GM13976 (cell line): ENCODE data around the gene SPHKAP.
"Not testable (repeated sequence)": the region's sequence is repeated elsewhere in the genome, so short reads cannot be mapped to it uniquely, and the experiment has no call there.

Source experiments
- DNase-seq: peaks from one replicate; pipeline ENCODE4 v3.0.0; 2012; ENCODE audit warnings: low spot score
- in situ Hi-C: fragments of 300-500 bp; cut with MboI; formaldehyde crosslinking; loops from one replicate; pipeline ENCODE4 v1.12.0; 2022; ENCODE audit warnings: low sequenced_read_pairs, mixed read lengths, inconsistent platforms; ENCODE audit not compliant: unreplicated experiment
- TF ChIP-seq, protein P1 (sequence below): IDR thresholded peaks from 2 replicates; pipeline ENCODE4 v1.5.1; 2012; ENCODE audit warnings: borderline replicate concordance, mild to moderate bottlenecking; ENCODE audit not compliant: insufficient read depth; ENCODE audit errors: extremely low read depth, missing control alignments, control extremely low read depth

SPHKAP gene

DNA sequence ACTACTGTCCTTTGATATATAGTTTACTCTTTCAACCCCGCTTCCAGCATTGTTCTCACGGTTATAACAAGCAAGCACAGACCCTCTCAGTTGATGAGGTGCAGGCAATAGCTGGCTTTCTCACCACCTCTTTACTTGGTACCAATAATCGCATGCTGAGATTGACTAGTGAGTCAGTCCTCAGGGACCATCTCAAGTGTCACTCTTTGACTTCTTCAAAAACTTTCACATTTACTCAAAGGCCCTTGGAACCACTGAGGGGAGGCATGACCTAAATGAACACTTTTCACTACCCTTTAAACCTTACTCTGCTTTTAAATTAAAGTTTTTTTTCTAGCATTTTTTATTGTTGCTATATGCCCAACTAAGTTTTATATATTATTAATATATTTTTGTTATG is 208.2 kb downstream of the SPHKAP start:
- TF ChIP-seq, protein P1, sequence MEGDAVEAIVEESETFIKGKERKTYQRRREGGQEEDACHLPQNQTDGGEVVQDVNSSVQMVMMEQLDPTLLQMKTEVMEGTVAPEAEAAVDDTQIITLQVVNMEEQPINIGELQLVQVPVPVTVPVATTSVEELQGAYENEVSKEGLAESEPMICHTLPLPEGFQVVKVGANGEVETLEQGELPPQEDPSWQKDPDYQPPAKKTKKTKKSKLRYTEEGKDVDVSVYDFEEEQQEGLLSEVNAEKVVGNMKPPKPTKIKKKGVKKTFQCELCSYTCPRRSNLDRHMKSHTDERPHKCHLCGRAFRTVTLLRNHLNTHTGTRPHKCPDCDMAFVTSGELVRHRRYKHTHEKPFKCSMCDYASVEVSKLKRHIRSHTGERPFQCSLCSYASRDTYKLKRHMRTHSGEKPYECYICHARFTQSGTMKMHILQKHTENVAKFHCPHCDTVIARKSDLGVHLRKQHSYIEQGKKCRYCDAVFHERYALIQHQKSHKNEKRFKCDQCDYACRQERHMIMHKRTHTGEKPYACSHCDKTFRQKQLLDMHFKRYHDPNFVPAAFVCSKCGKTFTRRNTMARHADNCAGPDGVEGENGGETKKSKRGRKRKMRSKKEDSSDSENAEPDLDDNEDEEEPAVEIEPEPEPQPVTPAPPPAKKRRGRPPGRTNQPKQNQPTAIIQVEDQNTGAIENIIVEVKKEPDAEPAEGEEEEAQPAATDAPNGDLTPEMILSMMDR: no peak
- in situ Hi-C loops: no loop called here
- no peak for DNase-seq

DNA sequence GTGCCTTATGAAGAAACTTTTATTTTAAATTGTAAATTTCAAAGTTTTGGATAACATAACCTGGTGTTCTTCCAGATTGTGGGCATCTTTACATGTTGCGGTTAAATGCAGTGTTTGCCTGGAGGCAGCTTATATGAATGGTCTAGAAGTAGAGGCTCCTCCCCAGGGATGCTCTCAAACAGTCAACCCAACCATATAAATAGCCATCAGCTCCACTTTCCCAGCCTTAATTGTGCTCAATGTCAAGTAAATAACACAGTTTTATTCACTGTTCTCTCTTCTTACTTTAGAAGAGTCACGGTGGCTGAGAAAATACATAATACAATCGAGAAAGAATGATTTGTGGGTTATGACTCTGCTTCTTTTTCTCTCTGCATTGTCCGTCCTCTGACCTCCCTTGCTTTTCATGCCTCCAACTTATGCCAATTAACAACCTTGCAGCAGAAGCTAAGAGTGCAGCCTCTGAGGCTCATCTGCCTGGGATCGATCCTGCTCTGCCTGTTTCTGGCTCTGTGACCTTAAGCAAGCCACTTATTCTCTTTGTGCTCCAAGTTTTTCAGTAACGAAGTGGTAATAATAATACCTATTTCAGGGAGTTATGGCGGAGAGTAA is 209.8 kb downstream of the SPHKAP start:
- no peak for DNase-seq
- in situ Hi-C loops: no loop called here
- TF ChIP-seq, protein P1: no peak

DNA sequence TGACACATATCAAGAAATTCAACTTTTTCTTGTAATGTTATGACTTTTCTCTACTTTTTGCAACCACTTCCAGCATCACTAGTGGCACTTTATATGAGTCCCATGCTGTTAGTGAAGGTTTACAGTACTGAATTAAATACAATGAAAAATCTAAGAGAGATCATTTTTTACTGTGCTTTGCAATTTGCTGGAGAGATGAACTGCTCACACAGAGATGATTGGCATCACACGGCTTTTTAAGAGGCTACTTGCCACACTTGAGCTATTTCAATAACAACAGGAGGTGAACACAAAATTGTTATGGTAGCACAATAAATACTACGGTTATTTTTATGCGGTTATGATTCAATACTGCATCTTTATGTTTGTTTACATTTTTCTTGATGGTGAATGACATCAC is 221.2 kb downstream of the SPHKAP start:
- DNase-seq: no peak
- TF ChIP-seq, protein P1: no peak
- in situ Hi-C loops: no loop called here

DNA sequence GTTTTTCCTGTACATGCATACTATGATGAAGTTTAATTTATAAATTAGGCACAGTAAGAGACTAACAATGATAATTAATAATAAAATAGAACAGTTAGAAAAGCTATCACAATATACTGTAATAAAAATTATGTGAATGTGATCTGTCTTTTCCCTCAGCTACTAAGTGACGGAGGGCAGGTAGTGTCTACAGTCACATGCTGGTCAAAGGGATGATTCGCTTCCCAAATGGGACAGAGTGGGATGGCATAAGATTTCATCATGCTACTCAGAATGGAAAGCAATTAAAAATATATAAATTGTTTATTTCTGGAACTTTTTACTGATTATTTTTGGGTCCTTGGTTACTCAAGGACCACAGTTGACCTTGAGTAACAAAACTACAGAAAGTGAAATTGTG is 238.5 kb downstream of the SPHKAP start:
- TF ChIP-seq, protein P1: no peak
- no peak for DNase-seq
- in situ Hi-C loops: no loop called here

DNA sequence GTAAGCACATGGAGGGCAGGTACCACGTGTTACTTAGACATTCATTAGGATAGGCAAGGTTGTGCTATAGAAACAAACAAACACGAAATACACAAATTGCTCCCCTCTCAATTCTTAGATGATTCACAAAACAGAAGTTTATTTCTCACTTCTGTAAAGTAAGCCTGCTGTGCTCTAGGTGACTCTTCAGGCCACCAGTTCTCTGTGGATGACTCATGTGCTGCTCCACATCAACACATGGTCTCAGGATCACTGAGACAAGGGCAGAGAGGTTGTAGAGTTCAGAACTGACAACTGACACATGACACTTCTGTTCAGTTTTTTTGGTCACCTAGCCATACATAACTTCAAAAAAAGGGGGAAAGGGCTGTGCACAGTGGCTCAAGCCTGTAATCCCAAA is 239.5 kb downstream of the SPHKAP start:
- in situ Hi-C loops: no loop called here
- DNase-seq: no peak
- TF ChIP-seq, protein P1: no peak

DNA sequence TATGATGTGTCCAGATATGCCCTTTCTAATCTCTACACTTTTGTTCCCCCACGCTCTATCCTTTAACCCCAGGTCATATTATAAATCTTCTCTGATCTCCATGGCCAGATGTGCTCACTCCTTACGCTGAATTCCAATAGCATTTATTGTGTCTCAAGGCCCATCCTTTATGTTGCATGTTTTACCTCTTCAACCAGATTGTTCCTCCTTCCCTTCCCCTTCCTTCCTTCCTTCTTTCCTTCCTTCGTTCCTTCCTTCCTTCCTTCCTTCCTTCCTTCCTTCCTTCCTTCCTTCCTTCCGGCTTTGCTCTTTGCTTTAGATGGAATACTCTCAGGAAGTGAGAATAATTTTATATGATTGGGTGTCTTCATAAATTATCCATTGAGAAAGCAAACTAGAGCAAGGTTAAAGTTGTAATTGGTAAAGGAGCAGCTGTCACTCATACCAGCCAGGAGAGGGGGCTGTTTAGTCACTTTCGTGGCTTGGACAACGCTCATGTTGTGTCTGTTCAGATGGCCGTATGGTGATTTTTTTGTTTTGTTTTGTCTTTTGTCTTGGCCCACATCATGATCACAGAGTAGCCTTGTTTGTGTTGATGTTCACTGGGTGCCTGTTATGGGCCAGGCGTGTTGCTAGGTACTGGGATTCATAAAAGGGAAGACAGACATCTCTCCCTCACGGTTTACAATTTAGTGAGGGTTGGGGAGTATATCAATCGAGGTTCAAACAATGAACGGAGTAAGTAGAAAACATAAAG is 242.0 kb downstream of the SPHKAP start:
- in situ Hi-C loops: no loop called here
- TF ChIP-seq, protein P1: peak; percentile 39
- DNase-seq: peak; percentile 36

DNA sequence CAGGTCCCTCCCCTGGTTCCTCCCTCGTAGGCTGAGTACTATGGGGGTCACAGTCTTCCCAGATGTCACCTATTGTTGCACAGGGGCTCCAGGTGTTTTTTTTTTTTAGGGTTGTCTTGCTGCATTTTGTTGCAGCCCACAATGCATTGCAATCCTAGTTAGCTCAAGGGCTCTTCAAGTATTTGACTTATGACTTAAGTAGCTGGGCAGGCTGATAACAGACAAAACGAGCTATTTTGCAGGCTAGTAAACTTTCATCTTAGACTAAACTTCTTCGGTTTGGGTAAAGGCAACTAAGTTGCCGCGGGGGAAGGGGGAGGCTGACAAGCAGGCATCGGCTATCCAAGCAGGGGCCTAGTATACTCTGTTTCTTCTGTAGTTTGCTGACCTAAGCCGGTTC is 245.2 kb downstream of the SPHKAP start:
- in situ Hi-C loops, DNase-seq: not testable (repeated sequence)
